GM12878 (cell line): ENCODE results near the gene UBR3. TPM values are rescaled to one million over a fixed set of nuclear protein-coding genes. Genes with fewer than 3 reads are reported as not detected.

Experiments
- ATAC-seq: fragments of 200-7000 bp; cut with Tn5 transposase; 3 replicates; pipeline ENCODE4 v1.9.1; 2020; ENCODE audit warnings: mild to moderate bottlenecking, moderate library complexity
- BruUV-seq: library from RNA; stranded (reverse); fragments of 400-500 nt; replicated peaks from 2 replicates; lab custom pipeline; 2021; lab: Mats Ljungman, UMichigan
- CTCF ChIA-PET: fragments of 300-600 bp; sonication (Branson Sonifier 250); formaldehyde crosslinking; extraction: SDS; loops from one replicate; lab custom pipeline; 2021; ENCODE audit warnings: inconsistent platforms; lab: Yijun Ruan, JAX
- POLR2A ChIA-PET: fragments of 350-600 bp; formaldehyde crosslinking; extraction: SDS; loops from one replicate; lab custom pipeline; 2021; ENCODE audit warnings: inconsistent platforms; lab: Charles Lee
- RAD21 ChIA-PET: fragments of 300-600 bp; sonication (Branson Sonifier 250); formaldehyde crosslinking; loops from one replicate; lab custom pipeline; 2023; ENCODE audit warnings: antibody characterized with exemption; ENCODE audit not compliant: unreplicated experiment; lab: Charles Lee
- SMC1A ChIA-PET: fragments of 300-600 bp; sonication (Branson Sonifier 250); formaldehyde crosslinking; loops from one replicate; lab custom pipeline; 2023; ENCODE audit not compliant: unreplicated experiment, uncharacterized antibody; lab: Charles Lee
- DNase-seq: peaks from one replicate; pipeline ENCODE4 v3.0.0-alpha.2; 2011; ENCODE audit warnings: low read depth, low spot score
- FAIRE-seq: peaks from 3 replicates; lab custom pipeline; 2011; peaks lifted over from hg19 to GRCh38; lab: Jason Lieb, UNC
- H2AFZ ChIP-seq: 2 replicates; pipeline ENCODE4 v1.6.0; 2011; ENCODE audit warnings: low read depth, low read length, control low read depth; ENCODE audit not compliant: control insufficient read depth
- H3K27ac ChIP-seq: 2 replicates; pipeline ENCODE4 v1.5.1; 2011; ENCODE audit warnings: control low read depth; ENCODE audit not compliant: control insufficient read depth, insufficient read depth
- H3K27me3 ChIP-seq, 2 experiments: replicated peaks in 1 of 2; 2 replicates each; pipeline versions ENCODE4 v1.6.0 to v1.6.1; 2011; ENCODE audit warnings: low read length in 1 of 2; ENCODE audit not compliant: control insufficient read depth in 2 of 2, insufficient read depth in 2 of 2
- H3K36me3 ChIP-seq, 2 experiments: 2 replicates each; pipeline ENCODE4 v1.5.1; 2011; ENCODE audit warnings: low read length in 1 of 2; ENCODE audit not compliant: control insufficient read depth in 2 of 2, insufficient read depth in 2 of 2
- H3K4me1 ChIP-seq: 2 replicates; pipeline ENCODE4 v1.6.1; 2011; ENCODE audit warnings: mild to moderate bottlenecking, low read length, moderate library complexity, mixed read lengths; ENCODE audit not compliant: control insufficient read depth, insufficient read depth
- H3K4me2 ChIP-seq: 2 replicates; pipeline ENCODE4 v1.6.0; 2011; ENCODE audit warnings: control low read depth; ENCODE audit not compliant: control insufficient read depth, insufficient read depth
- H3K4me3 ChIP-seq: fragments of 200-600 bp; sonication (generic); 2 replicates; pipeline ENCODE4 v1.5.1; 2016
- H3K79me2 ChIP-seq: 2 replicates; pipeline ENCODE4 v1.6.0; 2011; ENCODE audit warnings: low read length; ENCODE audit not compliant: control insufficient read depth, insufficient read depth
- H3K9ac ChIP-seq: 2 replicates; pipeline ENCODE4 v1.8.0; 2011; ENCODE audit warnings: low read length, control low read depth, mixed read lengths; ENCODE audit not compliant: control insufficient read depth, insufficient read depth
- H3K9me3 ChIP-seq: replicated peaks from 3 replicates; pipeline ENCODE4 v1.5.1; 2011; ENCODE audit warnings: mild to moderate bottlenecking, low read length; ENCODE audit not compliant: control insufficient read depth, insufficient read depth
- H4K20me1 ChIP-seq: 2 replicates; pipeline ENCODE4 v1.6.0; 2011; ENCODE audit not compliant: control insufficient read depth, insufficient read depth
- ASH2L ChIP-seq: fragments of 300-600, 200-600 bp; sonication (generic); IDR thresholded peaks from 2 replicates; pipeline ENCODE4 v1.6.1; 2017; ENCODE audit warnings: low read depth, mild to moderate bottlenecking, borderline replicate concordance
- ATF2 ChIP-seq: IDR thresholded peaks from 2 replicates; pipeline ENCODE4 v1.6.1; 2012; ENCODE audit warnings: low read length, inconsistent platforms
- CBX3 ChIP-seq: fragments of 200-600 bp; sonication (generic); IDR thresholded peaks from 2 replicates; pipeline ENCODE4 v1.6.1; 2016; ENCODE audit warnings: low read depth, borderline replicate concordance
- EZH2 ChIP-seq: IDR thresholded peaks from 2 replicates; pipeline ENCODE4 v1.6.1; 2012; ENCODE audit warnings: low read depth, mild to moderate bottlenecking, control low read depth, inconsistent platforms, low read length, borderline replicate concordance; ENCODE audit not compliant: control insufficient read depth
- JUNB ChIP-seq: IDR thresholded peaks from 2 replicates; pipeline ENCODE4 v1.6.1; 2016; ENCODE audit warnings: antibody characterized with exemption, mild to moderate bottlenecking
- MEF2B ChIP-seq: fragments of 450-650 bp; IDR thresholded peaks from 2 replicates; pipeline ENCODE4 v1.6.1; 2018; ENCODE audit warnings: mild to moderate bottlenecking, moderate library complexity; ENCODE audit not compliant: partially characterized antibody, poor library complexity, severe bottlenecking
- MTA3 ChIP-seq: IDR thresholded peaks from 2 replicates; pipeline ENCODE4 v1.6.1; 2012; ENCODE audit warnings: low read length, inconsistent platforms, borderline replicate concordance
- MYC ChIP-seq: IDR thresholded peaks from 2 replicates; pipeline ENCODE4 v1.6.1; 2011; ENCODE audit warnings: mild to moderate bottlenecking, low read length, moderate library complexity, inconsistent platforms; ENCODE audit not compliant: insufficient read depth, insufficient replicate concordance, insufficient read length, severe bottlenecking
- NBN ChIP-seq: fragments of 450-650 bp; IDR thresholded peaks from 2 replicates; pipeline ENCODE4 v1.6.1; 2016
- RCOR1 ChIP-seq: conservative IDR thresholded peaks from 2 replicates; pipeline ENCODE4 v1.6.1; 2012; ENCODE audit warnings: low read depth, low read length, improper control_type of control experiment
- RELB ChIP-seq: fragments of 450-650 bp; IDR thresholded peaks from 2 replicates; pipeline ENCODE4 v1.6.1; 2017; ENCODE audit warnings: low read depth, mild to moderate bottlenecking, moderate library complexity
- SMC3 ChIP-seq: IDR thresholded peaks from 2 replicates; pipeline ENCODE4 v1.6.1; 2011; ENCODE audit warnings: low read length, improper control_type of control experiment, borderline replicate concordance
- WRNIP1 ChIP-seq: IDR thresholded peaks from 2 replicates; pipeline ENCODE4 v1.6.1; 2011; ENCODE audit warnings: low read depth, low read length, improper control_type of control experiment, borderline replicate concordance
- YY1 ChIP-seq: IDR thresholded peaks from 2 replicates; pipeline ENCODE4 v1.6.1; 2011; ENCODE audit warnings: low read depth, mild to moderate bottlenecking, low read length
- ZBTB4 ChIP-seq: fragments of 450-650 bp; formaldehyde crosslinking; IDR thresholded peaks from 2 replicates; pipeline ENCODE4 v1.4.0; 2022; ENCODE audit warnings: mild to moderate bottlenecking, moderate library complexity
- WGBS: methylation state at CpG from one replicate; pipeline ENCODE4 v1.1.6; 2016; ENCODE audit warnings: low lambda C conversion rate; ENCODE audit not compliant: insufficient replicate concordance, insufficient coverage; ENCODE audit errors: missing lambda C conversion rate; 5-methylcytosine and 5-hydroxymethylcytosine counted together
- in situ Hi-C: fragments of 300-500 bp; cut with MboI; formaldehyde crosslinking; loops from 9 replicates; pipeline ENCODE4 v1.14.3; 2018; ENCODE audit warnings: mixed read lengths
- intact Hi-C: fragments of 100-400 bp; cut with micrococcal nuclease; formaldehyde crosslinking; loops from one replicate; pipeline ENCODE4 v1.14.2; 2022; ENCODE audit not compliant: unreplicated experiment
- polyA plus RNA-seq, 11 experiments: library from polyadenylated mRNA; depleted of rRNA in 4 of 11; unstranded in 6 of 11; stranded (reverse) in 5 of 11; fragments of >200 nt; fragmentation: Nextera tagmentation in 4 of 11; fragmentation: Illumina TruSeq in 1 of 11; extraction: Ambion mirVana in 4 of 11; extraction: Trizol in 1 of 11; gene quantifications; 1 replicate in 1 of 11; 2 replicates in 10 of 11; pipeline versions ENCODE4 v1.2.1 to v1.2.3, GENCODE V29; 2011 to 2016; ENCODE audit warnings: inconsistent platforms in 2 of 11, missing spikeins in 2 of 11, low read depth in 1 of 11
- total RNA-seq, 4 experiments: library from RNA; depleted of rRNA in 3 of 4; stranded (reverse); fragments of >200 nt in 3 of 4; fragmentation: Illumina TruSeq in 1 of 4; extraction: Trizol in 1 of 4; gene quantifications; 2 replicates each; pipeline versions ENCODE4 v1.2.1 to v1.2.3, GENCODE V29; 2013 to 2021

Gene UBR3
- total and polyA plus RNA-seq, 10 of the 15 experiments (the other 5 are each of a cell fraction or from before 2014, with no cell fraction given), result 3.8 to 22.9 (median 11.2) TPM

GRCh38 chr2:169900686-169901085 is 73.4 kb downstream of the UBR3 start:
- TF ChIP-seq SMC3, result no peak
- TF ChIP-seq JUNB, result no peak
- TF ChIP-seq MYC, result no peak
- TF ChIP-seq CBX3, result no peak
- TF ChIP-seq NBN, result no peak
- TF ChIP-seq YY1, result no peak
- no peak for TF ChIP-seq EZH2
- TF ChIP-seq ZBTB4 (CRISPR knock-in tag), result no peak
- no peak for TF ChIP-seq WRNIP1
- no peak for TF ChIP-seq MTA3
- no peak for TF ChIP-seq RELB
- no peak for TF ChIP-seq ATF2
- TF ChIP-seq ASH2L, result no peak
- TF ChIP-seq RCOR1, result no peak
- no peak for TF ChIP-seq MEF2B
- ChIA-PET CTCF (interaction anchor here (0.6 kb wide), 2 partner anchors 46 to 438 kb away, joined by 3 read pairs; no protein-coding TSS in a partner anchor), POLR2A (no interaction called here), RAD21 (no interaction called here), SMC1A (interaction anchor here (1.2 kb wide), 1 partner anchor 82 kb away, joined by 3 read pairs; no protein-coding TSS in a partner anchor)
- Histone ChIP-seq H3K9ac (no peak overlapping the region), H3K79me2 (no peaks in the 10 kb centered on the region), H3K36me3 (no peaks in the 10 kb centered on the region; a peak in 1 of 4 replicates), H3K4me1 (no peaks in the 10 kb centered on the region), H4K20me1 (no peaks in the 10 kb centered on the region), H3K4me3 (no peak overlapping the region), H3K27ac (no peak overlapping the region), H3K4me2 (no peak overlapping the region), H3K27me3 (no peaks in the 10 kb centered on the region), H3K9me3 (no peaks in the 10 kb centered on the region), H2AFZ (no peak overlapping the region)
- BruUV-seq, result no TSS peak
- 98% methylated on average over 3 of the region's 3 CpGs for WGBS
- no peak for DNase-seq
- in situ Hi-C loops (loop anchor here (25.0 kb wide), 1 partner anchor 788 kb away; no protein-coding TSS in a partner anchor), intact Hi-C loops (no loop called here)
- no peak for ATAC-seq
- FAIRE-seq, result no peak
